Breast epithelium (tissue), 4 donors: ENCODE measurements around the gene VIT. TPM values are rescaled to one million over a fixed set of nuclear protein-coding genes. Genes with fewer than 3 reads are reported as not detected.

ENCODE experiments used
- DNase-seq, 2 donors: peaks; one replicate each; pipeline ENCODE4 v3.0.0-alpha.2; 2019; ENCODE audit warnings: low spot score in 2 of 2
- H3K27ac ChIP-seq, 2 donors: fragments of 200-600 bp; sonication (generic) in 1 of 2; one replicate each; pipeline ENCODE4 v1.5.1; 2016 to 2019; ENCODE audit warnings: mild to moderate bottlenecking in 1 of 2
- H3K27me3 ChIP-seq, 2 donors: fragments of 200-600 bp; sonication (generic) in 1 of 2; one replicate each; pipeline versions ENCODE4 v1.5.1 to v1.6.0; 2017 to 2019; ENCODE audit warnings: control low read depth in 1 of 2, mild to moderate bottlenecking in 1 of 2
- H3K36me3 ChIP-seq: fragments of 200-600 bp; one replicate; pipeline ENCODE4 v1.5.1; 2019
- H3K4me1 ChIP-seq, 2 donors: fragments of 200-600 bp; sonication (generic); one replicate each; pipeline ENCODE4 v1.5.1; 2016 to 2019; ENCODE audit warnings: control low read depth in 1 of 2
- H3K4me3 ChIP-seq, 3 donors: fragments of 200-600 bp; sonication (generic); 1 replicate in 2 of 3; 2 replicates in 1 of 3; pipeline ENCODE4 v1.5.1; 2016 to 2019; ENCODE audit warnings: mild to moderate bottlenecking in 3 of 3, moderate library complexity in 2 of 3
- H3K9me3 ChIP-seq, 2 donors: fragments of 200-600 bp; sonication (generic) in 1 of 2; one replicate each; pipeline ENCODE4 v1.5.1; 2016 to 2019; ENCODE audit warnings: control low read depth in 1 of 2
- CTCF ChIP-seq, 3 donors: fragments of 450-650 bp; IDR thresholded peaks; one replicate each; pipeline ENCODE4 v1.5.1; 2016 to 2017; ENCODE audit warnings: antibody characterized with exemption in 3 of 3, mild to moderate bottlenecking in 3 of 3, moderate library complexity in 3 of 3
- POLR2A ChIP-seq: fragments of 450-650 bp; IDR thresholded peaks from one replicate; pipeline ENCODE4 v1.6.1; 2016; ENCODE audit warnings: antibody characterized with exemption, mild to moderate bottlenecking, moderate library complexity
- POLR2AphosphoS5 ChIP-seq, 3 donors: sonication (generic); formaldehyde crosslinking; IDR thresholded peaks; one replicate each; pipeline ENCODE4 v1.6.1; 2017; ENCODE audit warnings: antibody characterized with exemption in 3 of 3
- intact Hi-C: fragments of 100-400 bp; cut with DNase I; formaldehyde crosslinking; loops from one replicate; pipeline ENCODE4 v1.15.1; 2023; ENCODE audit warnings: low total_unique reads
- total RNA-seq, 3 donors: library from RNA; depleted of rRNA; stranded (reverse); fragments of >200 nt; gene quantifications; one replicate each; pipeline ENCODE4 v1.1.0, GENCODE V29; 2016

Gene VIT
- total RNA-seq, 3 donors from 2014 or later: 7.9 to 136 (median 9.2) TPM

- TF ChIP-seq POLR2AphosphoS5 (IDR thresholded peaks at IDR 0.05): no peak
- no peak for TF ChIP-seq CTCF (IDR thresholded peaks at IDR 0.05)
- TF ChIP-seq POLR2A: no peak
Observed at GRCh38 chr2:36771671-36772070, 75.2 kb downstream of the VIT start.

GRCh38 chr2:36773947-36774346 is 77.4 kb downstream of the VIT start:
- Histone ChIP-seq H3K4me3 (no peak overlapping the region), H3K36me3 (no peaks in the 10 kb centered on the region), H3K9me3 (no peaks in the 10 kb centered on the region), H3K27ac (no peak overlapping the region), H3K27me3 (no peaks in the 10 kb centered on the region), H3K4me1 (no peaks in the 10 kb centered on the region)
- no peak for DNase-seq
- intact Hi-C loops: no loop called here
- TF ChIP-seq CTCF (IDR thresholded peaks at IDR 0.05): no peak
- TF ChIP-seq POLR2A: no peak
- no peak for TF ChIP-seq POLR2AphosphoS5 (IDR thresholded peaks at IDR 0.05)

More at GRCh38 chr2:36771671-36772070, 75.2 kb downstream of the VIT start:
- Histone ChIP-seq H3K4me1 (no peaks in the 10 kb centered on the region), H3K36me3 (no peaks in the 10 kb centered on the region), H3K27me3 (no peaks in the 10 kb centered on the region), H3K4me3 (no peak overlapping the region), H3K9me3 (no peaks in the 10 kb centered on the region), H3K27ac (no peak overlapping the region)
- DNase-seq: no peak
- intact Hi-C loops: no loop called here

- no peak for DNase-seq
- no peaks in the 10 kb centered on the region for H3K36me3 ChIP-seq
- H3K27me3 ChIP-seq: no peaks in the 10 kb centered on the region
- H3K4me3 ChIP-seq: no peak overlapping the region
- no peak for TF ChIP-seq POLR2A
- TF ChIP-seq POLR2AphosphoS5 (IDR thresholded peaks at IDR 0.05): no peak
- no peak for TF ChIP-seq CTCF (IDR thresholded peaks at IDR 0.05)
- intact Hi-C loops: no loop called here
- H3K9me3 ChIP-seq: no peaks in the 10 kb centered on the region
- no peak overlapping the region for H3K27ac ChIP-seq
- no peaks in the 10 kb centered on the region for H3K4me1 ChIP-seq
Observed at GRCh38 chr2:36775261-36775660, 78.8 kb downstream of the VIT start.

DNA sequence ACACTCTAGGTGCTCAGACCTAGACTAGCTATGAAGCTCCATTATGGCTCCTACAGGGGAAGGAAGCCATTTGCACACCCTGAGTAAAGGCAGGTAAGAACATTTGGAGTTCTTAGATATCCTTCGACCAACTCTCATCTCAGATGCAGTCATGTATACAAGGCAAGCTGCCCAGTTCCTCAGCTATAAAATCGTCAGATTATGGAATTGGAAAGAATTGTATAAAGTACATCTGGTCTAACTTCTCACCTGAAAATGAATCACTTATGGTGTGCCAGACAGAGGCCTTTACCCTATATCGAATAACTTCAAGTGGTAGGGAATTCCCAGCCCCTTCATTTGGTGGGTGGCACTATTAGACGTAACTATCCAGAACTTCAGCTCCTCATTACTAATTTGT is 79.3 kb downstream of the VIT start:
- Histone ChIP-seq H3K27ac (no peak overlapping the region), H3K36me3 (no peaks in the 10 kb centered on the region), H3K27me3 (no peaks in the 10 kb centered on the region), H3K4me1 (no peaks in the 10 kb centered on the region), H3K4me3 (no peak overlapping the region), H3K9me3 (no peaks in the 10 kb centered on the region)
- intact Hi-C loops: no loop called here
- DNase-seq: no peak
- TF ChIP-seq POLR2AphosphoS5 (IDR thresholded peaks at IDR 0.05): no peak
- TF ChIP-seq CTCF (IDR thresholded peaks at IDR 0.05): no peak
- no peak for TF ChIP-seq POLR2A

DNA sequence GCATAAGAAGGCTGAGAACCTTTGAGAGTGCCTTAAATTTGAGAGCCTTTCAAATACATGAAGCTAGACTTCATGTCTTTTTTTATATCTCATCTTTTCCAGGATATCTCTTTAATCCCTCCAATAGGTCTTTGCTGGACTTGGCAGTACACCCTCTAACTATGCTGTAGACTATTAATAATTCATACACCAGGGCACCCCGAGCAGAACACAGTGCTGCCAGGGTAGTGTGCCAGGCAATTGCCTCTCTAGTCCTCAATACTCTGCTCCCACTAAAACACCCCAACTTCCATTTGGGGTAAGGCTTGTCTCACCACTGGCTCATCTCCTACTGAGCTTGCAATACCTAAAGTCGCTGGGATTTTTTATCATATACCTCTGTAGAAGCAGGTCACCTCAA is 80.8 kb downstream of the VIT start:
- no peaks in the 10 kb centered on the region for H3K36me3 ChIP-seq
- H3K27ac ChIP-seq: no peak overlapping the region
- H3K9me3 ChIP-seq: no peaks in the 10 kb centered on the region
- no peak for DNase-seq
- intact Hi-C loops: no loop called here
- no peak overlapping the region for H3K4me3 ChIP-seq
- H3K4me1 ChIP-seq: no peaks in the 10 kb centered on the region
- TF ChIP-seq CTCF (IDR thresholded peaks at IDR 0.05): no peak
- TF ChIP-seq POLR2AphosphoS5 (IDR thresholded peaks at IDR 0.05): no peak
- TF ChIP-seq POLR2A: no peak
- no peaks in the 10 kb centered on the region for H3K27me3 ChIP-seq
